ENCODE measurements around the gene FHIT. TPM values are rescaled to one million over a fixed set of nuclear protein-coding genes. Genes with fewer than 3 reads are reported as not detected.

Gene FHIT
- total RNA-seq, 1 experiment from 2014 or later, result 9.8 TPM

DNA sequence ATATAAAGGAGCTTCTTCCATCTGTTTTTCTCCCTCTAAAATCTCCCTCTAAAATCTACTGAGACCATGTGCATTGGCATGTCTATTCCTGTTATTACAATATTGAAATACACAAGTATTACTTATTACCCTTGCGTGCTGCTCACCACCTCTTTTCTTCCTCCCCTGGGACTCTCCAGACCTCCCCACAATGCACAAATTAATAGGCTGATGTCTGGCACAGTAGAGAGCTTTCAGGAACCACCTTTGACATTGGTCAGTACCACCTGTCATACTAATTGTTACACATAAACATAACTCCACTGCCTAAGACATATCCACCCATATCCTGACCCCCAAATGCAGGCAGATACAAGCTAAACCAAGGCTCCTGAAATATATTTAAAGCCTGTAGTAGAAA, 722.6 kb downstream of the FHIT start:
- intact Hi-C loops (cut with micrococcal nuclease; ENCODE audit: unreplicated experiment), result no loop called here
- Histone ChIP-seq H3K36me3 (ENCODE audit: low read depth) (no peaks in the 10 kb centered on the region), H3K4me1 (replicated peaks; ENCODE audit: insufficient read depth) (no peaks in the 10 kb centered on the region), H3K27ac (no peak overlapping the region), H4K20me1 (ENCODE audit: insufficient read depth) (no peaks in the 10 kb centered on the region), H3K4me2 (no peak overlapping the region), H3K9me2 (ENCODE audit: insufficient read depth) (no peaks in the 10 kb centered on the region), H3K9me3 (ENCODE audit: insufficient read depth, low read depth) (no peaks in the 10 kb centered on the region), H3K79me2 (ENCODE audit: low read depth) (no peaks in the 10 kb centered on the region), H3K27me3 (ENCODE audit: insufficient read depth, low read depth) (no peaks in the 10 kb centered on the region), H3F3A (ENCODE audit: insufficient read depth, low read depth) (no peaks in the 10 kb centered on the region), H3K4me3 (no peak overlapping the region), H2AFZ (no peak overlapping the region)
- ChIA-PET CTCF (no interaction called here), POLR2A (ENCODE audit: unreplicated experiment) (no interaction called here)
- DNase-seq, result no peak
- BruUV-seq (replicated peaks), result no TSS peak
- no peak for TF ChIP-seq EZH2 (IDR thresholded peaks at IDR 0.05; ENCODE audit: low read depth)
- TF ChIP-seq, protein P1, sequence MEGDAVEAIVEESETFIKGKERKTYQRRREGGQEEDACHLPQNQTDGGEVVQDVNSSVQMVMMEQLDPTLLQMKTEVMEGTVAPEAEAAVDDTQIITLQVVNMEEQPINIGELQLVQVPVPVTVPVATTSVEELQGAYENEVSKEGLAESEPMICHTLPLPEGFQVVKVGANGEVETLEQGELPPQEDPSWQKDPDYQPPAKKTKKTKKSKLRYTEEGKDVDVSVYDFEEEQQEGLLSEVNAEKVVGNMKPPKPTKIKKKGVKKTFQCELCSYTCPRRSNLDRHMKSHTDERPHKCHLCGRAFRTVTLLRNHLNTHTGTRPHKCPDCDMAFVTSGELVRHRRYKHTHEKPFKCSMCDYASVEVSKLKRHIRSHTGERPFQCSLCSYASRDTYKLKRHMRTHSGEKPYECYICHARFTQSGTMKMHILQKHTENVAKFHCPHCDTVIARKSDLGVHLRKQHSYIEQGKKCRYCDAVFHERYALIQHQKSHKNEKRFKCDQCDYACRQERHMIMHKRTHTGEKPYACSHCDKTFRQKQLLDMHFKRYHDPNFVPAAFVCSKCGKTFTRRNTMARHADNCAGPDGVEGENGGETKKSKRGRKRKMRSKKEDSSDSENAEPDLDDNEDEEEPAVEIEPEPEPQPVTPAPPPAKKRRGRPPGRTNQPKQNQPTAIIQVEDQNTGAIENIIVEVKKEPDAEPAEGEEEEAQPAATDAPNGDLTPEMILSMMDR (conservative IDR thresholded peaks at IDR 0.05), result no peak

GRCh38 chr3:60523536-60523935, 727.7 kb downstream of the FHIT start:
- no TSS peak for BruUV-seq (replicated peaks)
- DNase-seq, result no peak
- no peaks in the 10 kb centered on the region for H4K20me1 ChIP-seq (ENCODE audit: insufficient read depth)
- H3K27ac ChIP-seq, result no peak overlapping the region
- no peaks in the 10 kb centered on the region for H3K4me1 ChIP-seq (replicated peaks; ENCODE audit: insufficient read depth)
- no peaks in the 10 kb centered on the region for H3K79me2 ChIP-seq (ENCODE audit: low read depth)
- H3K4me3 ChIP-seq, result no peak overlapping the region
- ChIA-PET POLR2A (ENCODE audit: unreplicated experiment) (no interaction called here), CTCF (no interaction called here)
- H3K4me2 ChIP-seq, result no peak overlapping the region
- H3K9me2 ChIP-seq (ENCODE audit: insufficient read depth), result no peaks in the 10 kb centered on the region
- TF ChIP-seq EZH2 (IDR thresholded peaks at IDR 0.05; ENCODE audit: low read depth), result no peak
- TF ChIP-seq, protein P1 (conservative IDR thresholded peaks at IDR 0.05), result no peak
- no peaks in the 10 kb centered on the region for H3F3A ChIP-seq (ENCODE audit: insufficient read depth, low read depth)
- no peak overlapping the region for H2AFZ ChIP-seq
- H3K27me3 ChIP-seq (ENCODE audit: insufficient read depth, low read depth), result no peaks in the 10 kb centered on the region
- no peaks in the 10 kb centered on the region for H3K36me3 ChIP-seq (ENCODE audit: low read depth)
- H3K9me3 ChIP-seq (ENCODE audit: insufficient read depth, low read depth), result no peaks in the 10 kb centered on the region
- intact Hi-C loops (cut with micrococcal nuclease; ENCODE audit: unreplicated experiment), result no loop called here

GRCh38 chr3:60517134-60517533, 734.1 kb downstream of the FHIT start:
- DNase-seq, result no peak
- Histone ChIP-seq H3K36me3 (ENCODE audit: low read depth) (no peaks in the 10 kb centered on the region), H2AFZ (no peak overlapping the region), H3K79me2 (ENCODE audit: low read depth) (no peaks in the 10 kb centered on the region), H3K9me3 (ENCODE audit: insufficient read depth, low read depth) (no peaks in the 10 kb centered on the region), H4K20me1 (ENCODE audit: insufficient read depth) (no peaks in the 10 kb centered on the region), H3K9me2 (ENCODE audit: insufficient read depth) (no peaks in the 10 kb centered on the region), H3F3A (ENCODE audit: insufficient read depth, low read depth) (no peaks in the 10 kb centered on the region), H3K27ac (no peak overlapping the region), H3K4me1 (replicated peaks; ENCODE audit: insufficient read depth) (no peaks in the 10 kb centered on the region), H3K4me3 (no peak overlapping the region), H3K27me3 (ENCODE audit: insufficient read depth, low read depth) (no peaks in the 10 kb centered on the region), H3K4me2 (no peak overlapping the region)
- POLR2A ChIA-PET (ENCODE audit: unreplicated experiment), result no interaction called here
- TF ChIP-seq, protein P1 (conservative IDR thresholded peaks at IDR 0.05), result no peak
- CTCF ChIA-PET, result no interaction called here
- no TSS peak for BruUV-seq (replicated peaks)
- intact Hi-C loops (cut with micrococcal nuclease; ENCODE audit: unreplicated experiment), result no loop called here

All from PC-9 (cell line).